Measurements from ENCODE around the gene ZNF654.
"Not testable (repeated sequence)": the region's sequence is repeated elsewhere in the genome, so short reads cannot be mapped to it uniquely, and the experiment has no call there.

ZNF654 gene

DNA sequence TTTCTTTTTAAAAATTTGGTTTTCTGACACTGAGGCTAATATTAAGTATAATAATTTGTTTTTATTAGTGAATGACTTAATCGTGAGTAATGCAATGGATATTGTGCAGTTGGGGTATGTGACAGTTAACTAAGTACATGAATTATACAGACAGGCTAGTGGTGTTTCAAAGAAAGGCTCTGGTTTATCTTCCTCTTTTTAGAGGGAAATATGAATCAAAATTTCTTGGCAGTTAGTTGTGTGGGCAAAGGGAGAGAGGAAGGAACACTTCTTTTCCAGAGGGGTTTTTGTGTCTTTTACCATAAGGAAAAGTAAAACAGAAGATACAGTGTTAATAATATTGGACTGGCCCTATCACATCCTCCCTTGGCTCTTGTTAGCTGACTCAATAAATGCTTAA is 2.7 kb downstream of the ZNF654 start:
- DNase-seq, result no peak

DNA sequence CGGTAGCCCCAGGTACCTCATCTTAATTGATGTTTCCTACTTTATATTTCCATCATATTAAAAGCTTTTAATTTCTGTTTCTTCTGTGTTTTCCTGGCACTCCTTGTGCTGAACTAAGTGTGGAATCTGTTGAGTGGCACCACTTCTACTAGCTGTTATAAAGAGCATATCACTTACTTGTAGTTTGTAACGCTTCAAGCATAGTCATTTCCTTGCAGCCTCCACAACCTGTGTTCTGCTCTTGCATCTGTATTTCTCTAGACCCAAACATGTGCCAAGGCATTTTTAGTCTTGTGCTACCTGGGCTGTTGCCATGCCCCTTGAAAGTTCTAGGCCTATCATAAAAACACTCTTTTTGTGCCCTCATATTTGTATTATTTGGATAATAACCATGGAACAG is 16.0 kb downstream of the ZNF654 start:
- DNase-seq, result no peak

DNA sequence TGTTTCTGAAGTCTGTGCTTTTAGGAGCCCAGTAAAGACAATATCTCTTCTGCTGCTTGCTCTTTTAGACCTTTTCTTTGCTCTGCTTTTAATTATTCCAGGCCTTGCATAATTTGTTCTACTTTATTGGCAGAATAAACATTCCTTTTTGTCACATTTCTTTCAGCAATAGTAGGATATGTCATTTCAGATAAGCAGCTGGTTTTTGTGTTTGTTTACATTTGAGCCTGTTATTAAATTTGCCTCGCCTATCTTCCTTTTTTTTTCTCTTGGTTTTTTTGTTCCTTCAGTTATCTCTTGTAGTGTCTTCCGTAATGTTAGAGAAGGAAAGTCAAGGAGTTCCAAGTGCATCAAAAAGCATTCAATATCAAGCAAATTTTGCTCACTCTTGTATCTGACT is 16.4 kb downstream of the ZNF654 start:
- DNase-seq, result no peak

DNA sequence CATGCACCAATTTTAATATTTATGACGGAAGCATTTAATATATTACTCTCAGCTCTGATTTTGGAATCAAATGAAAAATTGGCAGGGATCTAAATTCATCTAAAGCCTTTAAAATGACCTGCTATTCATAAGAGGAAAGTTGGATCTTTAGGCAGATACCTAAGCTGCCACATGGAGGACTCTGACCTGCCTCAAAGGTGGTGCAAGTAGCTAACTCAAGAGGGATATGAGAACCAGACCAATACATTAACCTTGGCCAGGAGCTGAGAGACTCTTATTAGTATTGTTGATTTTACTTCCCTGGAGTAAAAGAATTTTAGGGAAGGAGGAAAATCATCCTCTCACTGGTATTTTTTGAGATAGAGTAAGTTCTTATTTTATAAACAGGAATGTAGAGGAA is 17.7 kb downstream of the ZNF654 start:
- DNase-seq, result no peak

DNA sequence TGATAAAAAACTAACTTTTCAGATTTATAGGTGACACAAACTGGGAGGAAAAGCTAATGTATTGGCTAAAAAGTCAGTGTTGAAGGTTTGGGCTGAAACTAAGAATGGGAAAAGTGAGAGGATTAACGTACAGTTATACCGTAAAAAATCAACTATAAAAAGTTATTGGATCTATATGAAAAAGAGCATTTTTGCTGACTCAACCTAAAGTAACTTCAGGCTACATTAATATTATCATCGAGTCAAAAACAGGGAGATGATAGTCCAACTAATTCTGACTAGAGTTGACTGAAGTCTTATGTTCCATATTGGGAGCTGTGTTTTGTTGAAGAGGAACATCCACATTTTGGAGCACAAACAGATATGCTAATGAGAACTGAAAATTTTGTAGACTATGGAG is 19.9 kb downstream of the ZNF654 start:
- DNase-seq, result no peak

DNA sequence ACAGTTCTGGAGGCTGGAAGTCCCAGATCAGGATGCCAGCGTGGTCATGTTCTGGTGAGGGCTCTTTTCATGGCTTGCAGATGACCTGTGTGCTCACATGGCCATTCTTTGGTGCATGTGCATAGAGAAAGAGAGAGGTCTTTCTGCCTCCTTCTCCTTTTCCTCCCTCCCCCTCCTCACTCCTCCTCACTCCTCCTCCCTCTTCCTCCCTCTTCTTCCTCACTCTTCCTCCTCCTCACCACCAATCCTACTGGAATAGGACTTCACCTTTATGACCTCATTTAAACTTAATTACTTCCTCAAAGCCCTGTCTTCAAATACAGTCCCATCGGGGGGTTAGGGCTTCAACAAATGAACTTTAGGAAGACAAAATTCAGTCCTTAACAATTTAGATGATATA is 23.8 kb downstream of the ZNF654 start:
- DNase-seq, result no peak

DNA sequence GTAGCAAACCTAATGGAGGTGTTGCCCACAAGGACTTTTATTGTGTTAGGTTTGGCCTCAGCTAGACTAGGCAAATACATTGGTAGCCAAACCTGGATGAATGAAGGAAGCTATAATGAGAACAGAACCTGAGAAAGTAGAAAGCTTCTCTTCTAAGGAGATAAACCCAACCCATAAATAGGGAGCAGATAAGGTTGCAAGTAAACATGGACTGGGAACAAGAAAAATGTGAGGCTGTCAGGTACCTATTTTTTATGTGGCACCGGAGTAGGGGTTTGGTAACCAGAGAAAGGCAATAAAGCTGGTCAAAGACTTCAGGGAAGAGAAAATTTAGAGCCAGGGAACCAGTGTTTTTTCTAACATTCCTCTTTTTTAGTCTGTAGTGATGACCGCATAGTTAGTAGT is 25.0 kb downstream of the ZNF654 start:
- no peak for DNase-seq

DNA sequence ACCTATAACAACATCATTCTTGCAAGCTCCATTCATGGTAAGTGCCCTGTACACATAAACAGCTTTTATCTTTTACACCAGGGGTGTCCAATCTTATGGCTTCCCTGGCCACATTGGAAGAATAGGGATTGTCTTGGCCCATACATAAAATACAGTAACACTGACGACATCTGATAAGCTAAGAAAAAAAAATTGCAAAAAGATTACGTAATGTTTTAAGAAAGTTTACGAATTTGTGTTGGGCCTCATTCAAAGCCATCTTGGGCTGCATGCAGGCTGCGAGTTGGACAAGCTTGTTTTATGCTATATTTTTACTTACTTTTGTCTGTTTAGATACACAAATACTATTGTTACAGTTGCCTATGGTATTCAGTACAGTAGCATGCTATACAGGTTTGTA is 31.6 kb downstream of the ZNF654 start:
- no peak for DNase-seq

DNA sequence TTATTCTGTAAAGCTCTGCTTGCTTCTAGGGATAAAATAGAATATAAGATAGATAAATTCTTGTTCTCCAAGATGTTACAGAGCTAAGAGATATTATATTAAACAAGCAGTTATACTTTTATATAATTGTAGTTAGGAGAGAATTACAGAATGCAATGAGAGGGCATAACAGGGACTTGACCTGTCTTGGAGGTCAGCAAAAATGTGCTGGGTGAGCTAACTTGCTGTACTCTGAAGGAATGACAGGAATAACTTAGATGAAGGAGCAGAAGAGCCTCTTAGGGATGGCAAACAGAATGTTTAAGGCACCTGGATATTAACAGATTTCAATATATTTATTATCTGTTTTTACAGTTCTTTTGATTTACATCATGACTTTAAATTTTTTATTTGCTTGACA is 33.2 kb downstream of the ZNF654 start:
- DNase-seq, result no peak

DNA sequence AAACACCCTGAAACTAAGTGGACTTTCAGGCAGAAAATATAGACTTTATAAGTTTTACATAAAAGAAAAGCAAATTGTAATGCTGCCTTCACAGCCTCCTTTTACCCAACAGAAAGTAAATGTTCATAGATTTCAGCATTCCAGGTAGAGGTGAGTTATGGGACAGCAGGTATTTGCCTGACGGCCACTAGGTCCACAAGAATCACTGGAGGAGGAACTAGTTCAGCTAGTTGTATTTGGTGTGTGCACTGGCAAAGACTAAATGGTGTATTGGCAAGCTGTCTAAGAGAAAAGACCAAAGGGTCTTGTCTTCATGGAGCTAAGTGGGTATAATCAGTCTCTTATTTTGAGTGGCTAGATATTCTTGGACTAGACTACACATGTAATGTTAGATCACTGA is 34.2 kb downstream of the ZNF654 start:
- no peak for DNase-seq

DNA sequence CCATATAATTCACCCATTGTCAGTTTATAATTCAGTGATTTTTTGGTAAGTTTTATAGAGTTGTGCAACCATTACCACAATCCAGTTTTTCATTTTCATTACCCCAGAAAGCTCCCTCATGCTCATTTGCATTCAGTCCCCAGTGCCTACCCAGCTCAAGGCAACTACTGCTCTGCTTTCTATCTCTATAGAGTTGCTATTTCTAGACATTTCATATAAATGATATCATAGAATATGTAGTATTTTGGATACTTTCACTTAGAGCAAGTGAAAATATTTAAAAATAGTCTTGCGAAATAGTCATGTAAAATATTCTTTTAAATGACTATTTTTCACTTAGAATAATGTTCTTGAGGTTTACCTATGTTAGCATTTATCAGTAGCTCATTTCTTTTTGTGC is 42.1 kb downstream of the ZNF654 start:
- DNase-seq, result no peak

DNA sequence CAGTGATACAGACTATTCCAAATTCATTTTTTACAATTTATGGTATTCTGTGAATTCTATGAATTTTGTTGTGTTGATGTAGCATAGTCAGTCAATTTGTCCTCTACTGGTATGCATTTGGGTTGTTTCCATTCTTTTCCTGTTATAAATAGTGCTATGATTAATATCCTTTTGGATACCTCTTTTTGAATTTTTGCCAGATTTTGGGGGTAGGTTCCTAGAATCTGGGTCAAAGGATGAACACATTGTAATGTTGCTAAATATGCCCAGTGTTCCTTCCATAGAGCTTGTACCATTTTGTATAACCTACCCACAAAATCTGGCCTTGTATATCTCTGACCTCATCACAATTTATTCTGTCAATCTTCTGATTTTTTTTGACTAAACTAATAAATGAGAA is 46.3 kb downstream of the ZNF654 start:
- DNase-seq, result no peak

DNA sequence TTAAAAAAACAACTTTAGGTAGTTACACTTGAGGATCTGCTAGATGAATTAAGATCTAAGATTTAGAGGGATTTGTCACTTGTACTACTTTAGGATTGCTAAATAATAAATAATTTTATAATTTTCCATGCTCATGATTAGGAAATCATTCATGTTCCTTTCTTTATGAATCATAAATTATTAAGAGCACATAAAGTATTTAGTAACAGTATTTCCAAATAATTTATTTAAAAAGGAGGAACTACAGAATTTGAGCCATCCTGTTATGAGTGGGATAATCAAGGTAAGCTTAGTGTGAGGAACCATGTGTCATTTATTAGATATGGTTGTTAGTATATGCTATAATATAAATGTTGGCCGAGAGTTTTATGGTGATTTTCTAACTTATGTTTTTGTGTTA is 53.2 kb downstream of the ZNF654 start:
- DNase-seq, result no peak

DNA sequence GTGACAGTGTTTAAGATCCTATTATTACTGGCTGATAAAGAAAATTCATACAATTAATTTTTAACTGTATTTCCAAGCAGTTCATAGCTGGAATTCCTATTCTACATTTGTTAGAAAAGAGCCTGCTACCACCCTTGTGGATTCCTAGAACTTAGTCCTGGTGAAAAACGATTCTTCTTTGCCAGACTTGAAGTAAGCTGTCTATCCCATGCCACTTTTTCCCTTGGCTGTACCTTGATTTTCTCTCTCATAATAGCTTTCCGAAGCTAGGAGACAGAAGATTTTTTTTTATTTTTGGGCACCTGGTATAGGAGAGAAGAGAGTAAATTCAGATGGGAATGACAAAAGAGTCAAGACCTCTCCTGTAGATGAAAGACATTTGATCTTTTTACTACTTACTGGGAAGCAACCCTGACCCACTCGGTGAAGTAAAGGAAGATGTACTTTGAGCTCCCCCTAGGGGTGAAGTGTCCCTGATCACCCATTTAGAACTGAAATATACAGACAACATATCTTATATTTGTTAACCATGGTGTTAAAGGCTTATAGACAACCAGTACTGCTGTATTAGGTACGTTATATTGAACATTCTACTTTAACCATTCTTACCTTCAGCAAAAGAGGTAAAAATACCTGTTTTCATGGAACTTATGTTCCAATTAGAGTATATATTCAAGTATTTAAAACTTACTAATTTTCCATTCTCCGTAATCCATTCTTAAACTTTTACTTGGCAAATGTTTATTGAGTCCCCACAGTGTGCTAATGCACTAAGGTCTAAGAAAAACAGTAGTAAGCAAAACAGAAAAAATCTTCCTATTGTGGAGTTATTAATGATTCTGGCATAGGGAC is 54.5 kb downstream of the ZNF654 start:
- peak; percentile 6 to 68 (median 36) for DNase-seq

DNA sequence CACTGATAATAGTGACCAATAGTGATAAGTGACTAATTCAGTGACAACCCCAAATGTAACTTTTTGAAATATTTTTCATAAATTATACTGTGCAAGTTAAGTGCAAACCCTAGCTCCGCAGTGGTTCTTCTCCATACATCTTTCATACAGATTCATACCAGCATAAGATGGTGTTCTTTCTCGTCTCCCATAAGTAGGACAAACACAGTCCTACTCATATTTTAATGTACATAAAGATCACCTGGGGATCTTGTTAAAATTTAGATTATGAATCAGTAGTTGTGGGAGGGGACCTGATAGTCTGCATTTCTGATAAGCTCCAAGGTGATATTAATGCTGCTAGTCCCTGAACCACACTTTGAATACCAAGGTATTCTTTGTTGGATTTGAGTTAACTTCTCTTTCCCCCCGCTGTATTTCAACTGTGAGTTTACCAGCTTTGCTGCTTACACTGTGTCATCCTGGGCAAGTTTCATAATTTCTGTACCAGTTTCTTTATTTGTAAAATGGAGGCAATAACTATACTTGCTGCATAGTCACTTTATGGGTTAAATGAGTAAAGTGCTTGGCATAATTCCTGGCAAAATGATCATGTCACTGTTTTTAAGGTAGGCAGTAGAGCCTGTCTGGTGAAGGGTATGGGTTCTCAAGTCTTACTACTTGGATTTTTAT is 56.0 kb downstream of the ZNF654 start:
- peak in 1 of 5 donors; percentile 37 for DNase-seq

DNA sequence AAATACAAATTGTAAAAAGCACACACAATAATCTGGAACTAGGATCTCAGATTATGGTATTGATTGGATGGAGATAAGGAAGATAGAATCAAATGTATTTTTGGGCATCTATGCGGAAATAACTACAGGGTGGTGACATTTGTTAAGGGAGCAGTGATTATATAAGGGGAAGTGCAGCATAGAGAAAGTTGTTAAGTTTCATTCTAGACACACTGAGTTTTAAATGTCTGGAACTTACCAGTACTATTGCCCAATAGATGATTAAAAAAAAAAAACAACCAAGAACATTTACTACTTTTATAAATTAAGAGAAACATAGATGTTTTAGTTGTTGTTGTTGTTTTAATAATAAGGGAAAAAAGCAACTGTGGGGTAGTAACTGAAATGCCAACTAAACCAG is 58.6 kb downstream of the ZNF654 start:
- DNase-seq, result no peak

DNA sequence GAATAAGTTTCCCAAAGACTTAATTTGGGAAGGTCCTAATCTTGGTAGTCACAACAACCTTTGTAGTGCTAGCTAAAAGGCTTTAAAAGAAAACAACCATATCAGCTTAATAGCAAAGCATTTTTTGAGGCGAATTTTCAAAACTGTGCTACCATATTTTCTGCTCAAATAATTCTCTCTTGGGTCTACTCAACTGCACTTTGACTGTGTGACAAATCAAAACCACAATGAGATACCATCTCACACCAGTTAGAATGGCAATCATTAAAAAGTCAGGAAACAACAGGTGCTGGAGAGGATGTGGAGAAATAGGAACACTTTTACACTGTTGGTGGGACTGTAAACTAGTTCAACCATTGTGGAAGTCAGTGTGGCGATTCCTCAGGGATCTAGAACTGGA is 59.5 kb downstream of the ZNF654 start:
- not testable (repeated sequence) for DNase-seq

DNA sequence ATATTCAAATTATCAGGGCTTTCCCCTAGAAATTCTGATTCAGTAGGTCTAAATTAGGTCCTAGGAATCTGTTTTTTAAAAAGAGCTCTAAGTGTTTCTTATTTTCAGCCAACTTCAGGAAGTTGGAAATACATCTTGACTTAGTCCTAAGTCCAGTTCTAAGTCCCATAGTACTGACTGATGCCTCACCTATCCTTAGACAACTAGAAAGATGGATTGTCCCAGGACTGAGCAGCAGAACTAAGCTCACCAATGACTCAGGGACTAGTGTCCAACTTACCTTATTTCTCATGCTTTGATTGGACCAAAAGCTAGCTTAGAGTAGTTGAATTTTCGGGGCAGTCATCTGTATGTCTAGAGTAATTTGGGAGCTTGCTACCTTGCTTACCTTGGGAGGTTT is 64.5 kb downstream of the ZNF654 start:
- DNase-seq, result no peak

DNA sequence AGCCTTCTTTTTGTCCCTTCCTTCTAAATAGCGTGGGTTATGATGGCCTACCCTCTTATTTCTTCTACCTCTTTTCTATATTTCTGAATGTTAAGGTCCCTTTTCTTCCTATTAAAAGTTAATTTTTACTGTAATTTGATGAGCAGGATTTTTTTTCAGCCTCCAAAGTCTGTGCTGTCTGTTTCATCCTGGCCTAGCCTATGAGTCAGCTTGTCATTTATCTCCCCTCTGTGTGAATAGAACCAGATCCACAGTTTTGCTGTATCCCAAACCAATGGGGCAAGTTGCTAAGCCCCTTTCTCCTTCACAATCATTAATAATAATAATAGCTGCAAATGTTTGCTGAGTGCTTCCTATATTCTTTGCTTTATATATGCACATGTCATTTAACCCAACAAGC is 72.6 kb downstream of the ZNF654 start:
- no peak for DNase-seq

DNA sequence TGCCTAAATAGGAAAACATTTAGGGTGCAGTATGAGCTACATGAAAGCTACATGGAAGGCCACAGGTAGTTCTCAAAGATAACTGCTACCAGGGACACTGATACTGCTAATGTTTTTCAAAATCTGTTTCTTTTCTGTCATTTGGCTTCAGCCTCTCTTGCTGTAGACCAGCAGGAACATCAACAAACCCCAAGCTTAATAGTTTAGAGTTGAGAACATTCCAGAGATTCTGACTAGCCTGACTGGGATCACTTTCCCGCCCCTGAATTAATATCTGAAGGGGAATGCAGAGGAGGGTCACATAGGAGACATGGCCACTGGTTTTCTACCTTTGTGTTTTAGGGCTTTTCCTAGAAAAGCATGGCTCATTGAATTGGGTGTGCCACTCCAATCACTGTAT is 73.8 kb downstream of the ZNF654 start:
- DNase-seq, result no peak

DNA sequence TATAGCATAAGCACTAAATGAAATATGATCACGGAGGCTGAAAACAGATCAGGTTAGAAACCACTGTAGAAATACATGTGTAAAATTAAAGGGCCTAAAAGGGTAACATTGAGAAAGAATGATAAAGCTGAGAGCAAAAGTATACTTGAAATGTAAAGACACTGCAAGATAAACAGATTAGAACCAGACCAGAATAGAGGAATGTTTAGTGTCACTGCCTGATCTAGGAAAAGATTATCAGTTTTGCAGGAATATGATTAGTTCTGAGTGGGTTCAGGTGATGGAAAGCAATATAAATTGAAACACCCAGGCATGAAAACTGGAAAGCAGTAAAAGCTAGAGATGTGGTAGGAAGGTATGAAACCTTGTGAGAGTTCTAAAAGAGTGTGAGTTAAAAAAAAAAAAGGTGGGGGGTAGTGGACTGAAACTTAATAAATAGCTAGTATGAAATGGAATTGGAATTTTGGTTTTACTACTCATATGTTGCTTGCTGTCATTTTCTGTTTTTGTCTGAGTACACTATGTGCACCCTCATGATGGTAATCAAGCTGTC is 74.7 kb downstream of the ZNF654 start:
- DNase-seq, result no peak

DNA sequence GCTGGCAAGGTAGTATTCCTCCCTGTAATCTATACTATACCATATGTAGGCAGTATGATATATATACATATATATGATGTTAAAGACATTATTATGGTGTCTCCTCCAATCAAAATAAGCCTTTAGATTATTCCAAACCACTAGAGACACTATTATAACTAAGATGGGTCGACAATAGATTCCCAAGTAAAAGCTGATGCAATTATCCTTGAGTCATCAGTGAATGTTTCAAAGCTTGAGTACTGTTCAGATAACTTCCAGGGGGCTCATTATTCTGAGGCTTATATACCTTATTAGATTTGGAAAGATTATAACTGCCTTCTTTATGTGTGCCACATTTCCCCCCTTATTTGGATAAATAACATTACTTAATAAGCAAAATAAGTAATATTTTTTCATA is 78.8 kb downstream of the ZNF654 start:
- no peak for DNase-seq

DNA sequence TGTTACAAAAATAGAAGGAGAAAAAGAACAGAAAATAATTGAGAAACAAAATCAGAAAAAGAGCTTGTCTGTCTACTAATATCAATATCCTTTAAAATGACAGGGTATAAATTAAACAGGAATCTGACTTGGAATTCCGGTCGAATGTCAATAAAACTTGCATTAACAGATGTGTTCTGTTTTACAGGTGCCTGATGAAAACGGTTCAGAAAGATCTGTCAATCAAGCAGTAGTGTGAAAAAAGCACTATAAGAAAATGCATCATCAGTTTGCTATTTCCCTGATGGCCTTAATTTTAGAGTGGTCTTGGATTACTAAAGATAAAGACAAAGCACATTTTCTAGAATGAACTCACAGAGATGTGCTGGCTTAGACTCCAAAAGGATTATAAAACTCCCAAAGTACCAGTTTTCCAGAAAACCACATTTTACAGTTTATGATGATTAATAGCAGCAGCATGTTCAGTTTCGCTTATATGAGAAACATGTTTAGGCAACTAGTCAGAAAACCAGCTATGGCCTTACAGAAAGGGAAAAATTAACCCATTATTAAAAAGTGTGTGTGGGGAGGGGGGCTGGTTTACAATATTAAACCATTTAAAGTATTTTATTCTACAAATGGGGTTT is 82.5 kb downstream of the ZNF654 start:
- DNase-seq, result no peak

DNA sequence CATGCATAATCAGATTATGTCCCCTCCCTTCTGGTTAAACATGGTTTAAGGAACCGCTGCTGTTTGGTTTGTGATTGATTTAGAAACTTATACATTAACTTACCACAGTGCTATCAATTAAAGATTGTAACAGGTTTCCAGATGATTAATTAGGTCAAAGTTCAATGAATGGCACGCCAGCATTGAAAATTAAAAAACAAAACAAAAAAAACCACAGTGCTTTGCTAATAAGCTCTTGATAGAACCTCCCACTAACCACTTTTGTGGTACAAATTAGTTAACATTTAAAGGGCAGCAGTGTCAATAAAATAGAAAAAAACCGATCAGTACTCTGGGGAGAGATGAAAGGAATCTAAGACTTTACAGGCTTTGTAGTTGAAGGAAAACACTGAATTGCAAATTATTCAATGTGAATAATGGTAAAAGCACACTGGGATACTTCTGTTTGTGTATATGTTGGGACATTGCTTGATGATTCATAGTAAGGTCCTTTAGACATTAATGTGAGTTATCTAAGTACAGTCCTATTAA is 83.1 kb downstream of the ZNF654 start:
- DNase-seq, result no peak
